HG03064 (cell line): ENCODE data around the gene RASA3.

Experiments
- ATAC-seq: cut with Tn5 transposase; IDR thresholded peaks from one replicate; pipeline ENCODE4 v1.9.1; 2021; ENCODE audit warnings: low read depth; ENCODE audit not compliant: unreplicated experiment

The RASA3 gene

GRCh38 chr13:113947311-113948033, 185.0 kb downstream of the RASA3 start:
- no peak for ATAC-seq

- ATAC-seq, result no peak
Measured at GRCh38 chr13:113946409-113947181, 185.8 kb downstream of the RASA3 start.

- ATAC-seq, result no peak
Measured at GRCh38 chr13:113945857-113946408, 186.5 kb downstream of the RASA3 start.

DNA sequence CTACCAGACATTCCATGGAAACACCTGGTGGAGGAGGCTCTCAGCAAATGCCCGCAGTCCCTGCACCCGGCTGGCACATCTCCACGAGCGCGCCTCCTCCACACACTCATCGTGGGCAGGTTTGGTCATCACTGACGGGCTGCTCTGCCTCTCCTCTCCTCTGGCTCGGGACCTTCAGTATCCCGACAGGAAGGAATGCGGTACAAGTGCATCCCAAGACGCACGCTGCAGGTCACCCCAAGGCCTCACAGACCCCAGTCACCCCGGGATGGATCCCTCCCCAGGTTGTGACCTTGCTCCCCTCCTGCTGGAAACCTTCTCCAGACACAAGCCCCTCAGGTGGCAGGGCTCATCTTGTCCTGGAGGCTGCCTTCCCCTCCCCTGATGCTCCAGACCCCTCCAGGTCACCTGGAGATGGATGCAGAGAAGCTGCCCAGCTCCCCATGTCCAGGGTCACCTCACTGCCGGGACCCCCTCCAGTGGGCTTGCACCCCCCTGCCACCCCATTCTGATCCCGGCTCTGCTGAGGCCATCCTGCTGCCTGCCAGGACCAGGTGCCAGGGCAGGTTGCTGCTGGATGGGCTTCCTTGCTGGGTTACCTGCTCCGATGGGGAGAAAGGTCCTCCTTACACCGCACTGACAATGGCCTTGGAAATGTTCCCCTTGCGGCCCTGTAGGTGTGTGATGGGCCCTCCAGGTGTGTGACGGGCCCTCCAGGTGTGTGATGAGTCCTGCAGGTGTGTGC, 188.4 kb downstream of the RASA3 start:
- no peak for ATAC-seq

GRCh38 chr13:113942591-113943103, 189.8 kb downstream of the RASA3 start:
- ATAC-seq, result no peak

GRCh38 chr13:113941571-113942191, 190.7 kb downstream of the RASA3 start:
- no peak for ATAC-seq

DNA sequence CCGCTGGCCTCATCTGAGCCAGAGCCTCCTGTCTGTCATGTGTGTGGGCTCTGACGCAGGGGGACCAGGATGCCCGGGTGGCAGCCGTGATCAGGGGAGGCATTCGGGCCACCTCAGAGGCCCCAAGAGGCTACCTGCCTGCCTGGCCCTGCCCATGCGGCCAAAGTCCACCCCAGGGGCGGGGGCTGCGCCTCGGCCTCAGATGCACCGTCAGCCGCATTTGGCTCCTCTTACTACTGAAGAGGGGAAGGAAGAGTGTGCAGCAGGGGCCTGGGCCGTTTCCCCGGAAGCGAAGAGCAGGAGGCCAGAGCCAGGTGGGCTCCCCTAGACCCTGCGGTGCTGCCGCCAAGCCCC, 192.5 kb downstream of the RASA3 start:
- ATAC-seq, result no peak

GRCh38 chr13:113939129-113939943, 193.1 kb downstream of the RASA3 start:
- no peak for ATAC-seq

GRCh38 chr13:113938716-113939115, 193.7 kb downstream of the RASA3 start:
- ATAC-seq, result no peak

DNA sequence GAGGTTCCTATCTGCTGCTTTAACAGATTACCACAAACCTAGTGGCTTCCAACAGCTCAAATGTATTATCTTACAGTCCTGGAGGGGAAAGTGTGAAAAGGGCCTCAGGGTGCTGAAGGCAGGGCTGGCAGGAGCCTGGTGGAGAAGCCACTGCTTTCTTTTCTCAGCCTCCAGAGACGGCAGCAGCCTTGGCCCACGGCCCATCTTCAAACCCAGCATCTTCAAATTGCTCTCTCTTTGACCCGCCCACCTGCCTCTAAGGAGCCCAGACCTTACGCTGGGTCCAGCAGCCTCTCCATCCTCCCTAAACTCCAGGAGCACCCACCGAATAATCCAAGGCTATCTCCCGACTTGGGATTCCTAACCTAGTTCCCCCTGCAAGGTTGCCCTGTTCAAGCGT, 194.2 kb downstream of the RASA3 start:
- no peak for ATAC-seq

GRCh38 chr13:113937527-113938180, 194.8 kb downstream of the RASA3 start:
- ATAC-seq, result no peak

- no peak for ATAC-seq
Measured at GRCh38 chr13:113937073-113937472, 195.3 kb downstream of the RASA3 start.

- no peak for ATAC-seq
Measured at GRCh38 chr13:113936166-113936965, 196.1 kb downstream of the RASA3 start.

DNA sequence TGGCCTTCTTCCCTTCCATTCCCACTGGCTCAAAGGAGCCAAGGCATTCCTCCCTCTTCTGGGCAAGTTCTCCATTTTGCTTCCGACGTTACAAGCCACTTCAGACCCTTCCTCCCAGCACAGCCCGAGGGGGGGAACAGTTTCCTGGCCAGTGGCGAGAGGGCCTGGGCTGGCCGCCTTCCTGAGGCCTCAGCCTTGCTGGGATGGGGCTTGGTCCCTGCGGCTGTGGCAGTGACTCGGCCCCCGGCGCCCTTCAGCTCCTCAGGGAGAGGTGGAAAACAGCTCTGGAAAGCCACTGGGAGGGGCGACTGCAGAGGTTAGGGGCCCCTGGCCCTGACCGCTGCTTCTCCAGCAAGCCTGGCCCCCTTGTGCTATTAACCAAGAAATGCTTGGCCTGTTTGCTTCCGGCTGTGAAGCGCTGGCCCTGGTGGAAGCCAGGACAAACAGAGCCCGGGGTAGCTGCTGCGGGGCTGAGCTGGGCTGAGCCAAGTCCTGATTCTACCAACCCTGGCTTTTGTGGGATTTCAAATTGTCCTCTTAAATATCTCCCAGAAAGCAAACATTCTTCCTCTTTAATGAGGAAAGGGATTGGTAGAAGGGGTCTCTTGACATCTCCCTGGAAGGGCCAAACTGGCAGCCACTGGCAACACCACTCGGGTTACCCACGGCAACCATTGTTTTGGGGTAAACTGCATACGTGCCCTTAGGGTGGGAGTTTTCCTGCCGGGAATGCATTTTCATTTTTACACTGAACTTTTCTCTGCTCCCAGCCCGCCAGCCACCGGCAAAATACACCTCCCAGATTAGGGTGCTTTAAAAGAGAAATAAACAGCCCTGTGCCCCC, 197.2 kb downstream of the RASA3 start:
- no peak for ATAC-seq

DNA sequence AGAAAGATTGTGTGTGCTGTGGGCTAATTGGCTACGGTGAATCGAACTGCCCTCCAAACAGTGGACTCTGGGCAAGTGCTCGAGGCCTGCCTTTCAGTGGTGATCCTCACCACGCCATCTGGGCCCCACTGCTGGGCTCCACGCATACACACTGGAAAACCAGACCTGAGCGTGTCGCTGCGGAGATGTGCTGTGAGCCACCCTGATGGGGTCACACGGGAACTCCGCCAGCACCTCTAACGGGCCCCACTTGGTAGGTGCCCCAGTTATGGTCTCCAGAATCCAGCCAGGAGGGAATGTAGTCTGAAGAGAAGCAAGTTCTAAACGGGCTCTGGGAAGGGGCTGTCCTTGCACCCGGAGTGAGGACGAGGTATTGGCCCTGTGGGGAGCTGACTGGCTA, 197.8 kb downstream of the RASA3 start:
- ATAC-seq, result no peak

GRCh38 chr13:113933901-113934300, 198.5 kb downstream of the RASA3 start:
- no peak for ATAC-seq

GRCh38 chr13:113931841-113932459, 200.5 kb downstream of the RASA3 start:
- ATAC-seq, result no peak
